Transverse colon (tissue), 4 donors: ENCODE results near the gene FBXO47.
"Not testable (repeated sequence)": the region's sequence is repeated elsewhere in the genome, so short reads cannot be mapped to it uniquely, and the experiment has no call there.

ENCODE experiments used
- EP300 ChIP-seq: sonication (generic); formaldehyde crosslinking; IDR thresholded peaks from one replicate; pipeline ENCODE4 v1.6.1; 2017; ENCODE audit warnings: antibody characterized with exemption, low read depth
- POLR2A ChIP-seq: fragments of 450-650 bp; IDR thresholded peaks from one replicate; pipeline ENCODE4 v1.6.1; 2016; ENCODE audit warnings: antibody characterized with exemption, mild to moderate bottlenecking, moderate library complexity
- POLR2AphosphoS5 ChIP-seq, 3 donors: sonication (generic); formaldehyde crosslinking; IDR thresholded peaks; one replicate each; pipeline ENCODE4 v1.6.1; 2016; ENCODE audit warnings: antibody characterized with exemption in 3 of 3
- TF ChIP-seq, protein P1 (sequence below), 5 experiments: fragments of 200-600 bp in 3 of 5; fragments of 450-650 bp in 2 of 5; sonication (generic) in 3 of 5; IDR thresholded peaks; 1 replicate in 2 of 5; 2 replicates in 3 of 5; pipeline ENCODE4 v1.5.1; 2016 to 2017; ENCODE audit warnings: antibody characterized with exemption in 5 of 5, inconsistent platforms in 3 of 5, mild to moderate bottlenecking in 2 of 5, moderate library complexity in 1 of 5

DNA sequence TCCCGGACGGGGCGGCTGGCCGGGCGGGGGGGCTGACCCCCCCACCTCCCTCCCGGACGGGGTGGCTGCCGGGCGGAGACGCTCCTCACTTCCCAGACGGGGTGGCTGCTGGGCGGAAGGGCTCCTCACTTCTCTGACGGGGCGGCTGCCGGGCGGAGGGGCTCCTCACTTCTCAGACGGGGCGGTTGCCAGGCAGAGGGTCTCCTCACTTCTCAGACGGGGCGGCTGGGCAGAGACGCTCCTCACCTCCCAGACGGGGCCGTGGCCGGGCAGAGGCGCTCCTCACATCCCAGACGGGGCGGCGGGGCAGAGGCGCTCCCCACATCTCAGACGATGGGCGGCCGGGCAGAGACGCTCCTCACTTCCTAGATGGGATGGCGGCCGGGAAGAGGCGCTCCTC, 36.4 kb downstream of the FBXO47 start:
- TF ChIP-seq, protein P1, sequence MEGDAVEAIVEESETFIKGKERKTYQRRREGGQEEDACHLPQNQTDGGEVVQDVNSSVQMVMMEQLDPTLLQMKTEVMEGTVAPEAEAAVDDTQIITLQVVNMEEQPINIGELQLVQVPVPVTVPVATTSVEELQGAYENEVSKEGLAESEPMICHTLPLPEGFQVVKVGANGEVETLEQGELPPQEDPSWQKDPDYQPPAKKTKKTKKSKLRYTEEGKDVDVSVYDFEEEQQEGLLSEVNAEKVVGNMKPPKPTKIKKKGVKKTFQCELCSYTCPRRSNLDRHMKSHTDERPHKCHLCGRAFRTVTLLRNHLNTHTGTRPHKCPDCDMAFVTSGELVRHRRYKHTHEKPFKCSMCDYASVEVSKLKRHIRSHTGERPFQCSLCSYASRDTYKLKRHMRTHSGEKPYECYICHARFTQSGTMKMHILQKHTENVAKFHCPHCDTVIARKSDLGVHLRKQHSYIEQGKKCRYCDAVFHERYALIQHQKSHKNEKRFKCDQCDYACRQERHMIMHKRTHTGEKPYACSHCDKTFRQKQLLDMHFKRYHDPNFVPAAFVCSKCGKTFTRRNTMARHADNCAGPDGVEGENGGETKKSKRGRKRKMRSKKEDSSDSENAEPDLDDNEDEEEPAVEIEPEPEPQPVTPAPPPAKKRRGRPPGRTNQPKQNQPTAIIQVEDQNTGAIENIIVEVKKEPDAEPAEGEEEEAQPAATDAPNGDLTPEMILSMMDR (IDR thresholded peaks at IDR 0.05): not testable (repeated sequence)
- not testable (repeated sequence) for TF ChIP-seq EP300; POLR2AphosphoS5 (IDR thresholded peaks at IDR 0.05); POLR2A
